Stimulated activated CD8-positive, alpha-beta memory T cell treated with anti-CD3 and anti-CD28 coated beads, Interleukin-12 subunit alpha, Interleukin-12 subunit beta, amount 100 ng/mL, for 1 hour (primary cell): ENCODE results near the gene RBM34.
"Not testable (repeated sequence)": the region's sequence is repeated elsewhere in the genome, so short reads cannot be mapped to it uniquely, and the experiment has no call there.

Source experiments
- DNase-seq: peaks from one replicate; pipeline ENCODE4 v3.0.0-alpha.2; 2020; ENCODE audit warnings: low read depth

RBM34 gene

GRCh38 chr1:235091319-235092044 is 69.6 kb downstream of the RBM34 start:
- DNase-seq, result not testable (repeated sequence)

DNA sequence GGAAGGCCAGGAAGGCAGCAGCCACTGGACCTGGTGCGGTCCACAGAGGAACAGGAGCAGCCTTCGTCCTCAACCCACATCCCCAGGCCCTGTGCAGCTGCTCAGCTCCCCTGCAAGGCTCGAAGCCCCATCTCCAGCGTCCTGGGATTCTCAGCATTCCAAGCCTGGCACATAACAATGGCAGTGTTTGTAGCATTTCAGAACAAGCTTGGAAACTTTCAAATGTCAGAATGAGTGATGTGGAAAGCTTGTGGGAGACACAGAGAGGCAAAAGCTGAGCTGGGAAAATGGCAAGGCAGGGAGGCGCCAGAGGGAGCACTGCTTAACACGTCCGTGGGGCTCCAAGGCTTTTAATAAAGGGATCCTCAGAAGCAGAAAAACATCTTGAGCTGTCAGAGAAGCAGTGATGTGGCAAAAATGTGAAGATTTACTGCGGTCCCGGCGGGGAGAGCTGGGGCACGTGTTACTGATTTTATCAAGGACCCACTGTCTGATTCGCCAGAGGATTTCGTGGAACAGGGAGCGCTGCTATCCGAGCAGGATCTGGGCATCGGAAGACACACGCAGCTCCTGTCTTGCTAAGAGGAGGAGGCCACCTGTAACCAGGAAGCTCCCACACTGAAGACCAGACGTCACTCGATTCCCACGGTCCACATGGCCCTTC is 70.5 kb downstream of the RBM34 start:
- no peak for DNase-seq

DNA sequence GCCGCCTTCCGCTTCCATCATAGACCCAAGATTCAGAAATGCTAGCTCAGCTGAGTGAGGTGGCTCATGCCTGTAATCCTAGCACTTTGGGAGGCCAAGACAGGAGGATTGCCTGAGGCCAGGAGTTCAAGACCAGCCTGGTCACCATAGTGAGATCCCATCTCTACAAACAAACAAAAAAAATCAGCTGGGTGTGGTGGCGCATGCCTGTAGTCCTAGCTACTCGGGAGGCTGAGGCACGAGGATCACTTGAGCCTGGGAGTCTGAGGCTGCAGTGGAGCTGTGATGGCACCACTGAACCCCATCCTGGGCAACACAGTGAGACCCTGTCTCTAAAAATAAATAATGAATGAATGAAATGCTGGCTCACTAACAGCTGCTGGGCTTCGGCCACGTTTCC is 72.1 kb downstream of the RBM34 start:
- DNase-seq, result no peak

GRCh38 chr1:235088430-235088829 is 72.6 kb downstream of the RBM34 start:
- no peak for DNase-seq

- DNase-seq, result no peak
These were observed 73.1 kb downstream of the RBM34 start for GRCh38 chr1:235087906-235088305.

DNA sequence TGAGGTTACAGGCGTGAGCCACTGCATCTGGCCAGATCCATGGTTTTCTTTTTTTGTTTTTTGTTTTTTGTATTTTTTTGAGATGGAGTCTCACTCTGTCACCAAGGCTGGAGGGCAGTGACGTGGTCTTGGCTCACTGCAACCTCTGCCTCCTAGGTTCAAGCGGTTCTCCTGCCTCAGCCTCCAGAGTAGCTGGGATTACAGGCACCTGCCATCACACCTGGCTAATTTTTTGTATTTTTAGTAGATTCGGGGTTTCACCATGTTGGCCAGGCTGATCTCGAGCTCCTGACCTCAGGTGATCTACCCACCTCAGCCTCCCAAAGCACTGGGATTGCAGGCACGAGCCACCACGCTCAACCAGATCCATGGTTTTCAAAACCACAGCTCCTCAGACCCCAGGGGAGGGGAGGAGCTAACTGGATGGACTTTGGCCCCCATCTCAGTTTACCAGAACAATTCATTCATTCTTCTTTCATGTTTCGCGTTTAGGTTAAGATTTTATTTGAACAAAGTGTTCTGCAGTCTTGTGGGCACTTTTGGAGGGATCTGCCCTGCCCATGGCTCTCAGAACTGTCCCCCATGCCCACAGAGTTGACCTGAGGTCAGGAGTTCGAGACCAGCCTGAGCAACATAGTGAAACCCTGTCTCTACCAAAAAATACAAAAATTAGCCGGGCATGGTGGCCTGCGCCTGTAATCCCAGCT is 75.5 kb downstream of the RBM34 start:
- DNase-seq, result not testable (repeated sequence)
